Right hindlimb (tissue), 1 donor: ENCODE results near the gene KRT34.
"Not testable (repeated sequence)": the region's sequence is repeated elsewhere in the genome, so short reads cannot be mapped to it uniquely, and the experiment has no call there.

Experiments
- DNase-seq: peaks from one replicate; pipeline ENCODE4 v3.0.0-alpha.2; 2018

KRT34 gene

DNA sequence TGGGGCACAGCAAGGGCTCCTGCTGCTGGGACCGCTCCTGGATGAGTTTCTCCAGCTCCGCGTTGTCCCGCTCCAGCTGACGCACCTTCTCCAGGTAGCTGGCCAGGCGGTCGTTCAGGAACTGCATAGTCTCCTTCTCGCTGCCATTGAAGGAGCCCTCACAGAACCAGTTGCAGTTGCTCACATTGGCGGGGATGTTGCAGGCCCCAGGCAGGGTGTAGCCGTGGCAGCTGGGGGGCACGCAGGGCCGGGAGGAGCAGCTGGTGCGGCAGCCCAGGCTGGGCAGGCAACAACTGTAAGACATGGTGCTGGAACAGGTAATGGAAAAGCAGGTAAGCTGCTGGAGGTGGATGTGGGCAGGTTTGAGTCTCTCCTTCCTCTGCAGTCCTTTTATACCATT is at the start of gene KRT34:
Gene KRT34, minus strand, starts transcription at position 364 of the 400 bp plus-strand sequence. Its CDS starts 60 bp downstream, at position 304.
- not testable (repeated sequence) for DNase-seq

DNA sequence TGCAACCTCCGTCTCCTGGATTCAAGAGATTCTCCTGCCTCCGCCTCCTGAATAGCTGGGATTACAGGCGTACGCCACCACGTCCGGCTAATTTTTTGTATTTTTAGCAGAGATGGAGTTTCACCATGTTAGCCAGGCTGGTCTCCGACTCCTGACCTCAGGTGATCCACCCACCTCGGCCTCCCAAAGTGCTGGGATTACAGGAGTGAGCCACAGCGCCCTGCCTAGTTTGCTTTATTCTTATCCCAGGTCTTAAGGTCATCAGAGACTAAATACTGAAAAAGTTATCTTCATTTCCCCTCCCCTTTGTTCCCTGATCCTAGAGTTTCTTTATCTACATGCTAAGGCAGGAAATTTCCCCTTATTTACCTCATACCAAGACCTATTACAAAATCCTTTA is 48.3 kb upstream of the KRT34 start:
- DNase-seq, result not testable (repeated sequence)

- DNase-seq, result no peak
Observed at GRCh38 chr17:41429667-41430066, 47.6 kb upstream of the KRT34 start.

DNA sequence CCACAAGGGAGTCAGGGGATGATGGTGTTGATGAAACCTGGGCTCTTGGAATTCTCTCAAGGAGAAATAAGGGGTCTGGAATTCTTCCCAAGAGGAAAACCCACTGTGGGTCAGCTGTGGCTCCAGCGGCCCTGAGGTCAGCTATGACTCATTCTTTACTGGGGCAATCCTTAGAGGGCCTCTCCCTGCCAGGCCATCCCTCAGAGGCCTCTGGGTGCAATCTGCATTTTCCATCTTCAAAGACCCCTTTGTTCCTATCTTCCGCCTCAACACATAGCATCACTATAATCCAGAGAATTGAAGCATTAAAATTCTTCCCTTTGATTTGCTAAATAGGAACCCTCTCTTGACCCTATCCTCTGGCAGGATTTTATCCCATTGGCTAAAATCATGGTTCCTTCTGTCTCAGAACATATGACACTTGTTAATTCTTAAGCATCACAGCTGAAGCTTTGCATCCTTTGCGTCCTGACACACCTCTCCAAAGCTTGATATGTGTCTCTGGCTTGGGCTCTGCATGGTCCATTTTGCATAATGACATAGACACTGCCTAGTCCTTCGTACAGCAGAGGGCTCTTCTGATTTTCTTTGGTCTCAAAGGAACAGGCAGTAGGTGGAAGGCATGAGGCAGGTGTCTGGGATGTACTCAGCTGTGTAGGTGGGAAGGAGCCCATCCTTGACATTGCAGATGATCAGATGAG is 46.6 kb upstream of the KRT34 start:
- no peak for DNase-seq

GRCh38 chr17:41424111-41424635 is 42.1 kb upstream of the KRT34 start, which contains the start of gene KRT37:
KRT37 (minus strand) TSS chr17:41424585; CDS start chr17:41424523, 62 bp downstream.
- DNase-seq, result no peak

DNA sequence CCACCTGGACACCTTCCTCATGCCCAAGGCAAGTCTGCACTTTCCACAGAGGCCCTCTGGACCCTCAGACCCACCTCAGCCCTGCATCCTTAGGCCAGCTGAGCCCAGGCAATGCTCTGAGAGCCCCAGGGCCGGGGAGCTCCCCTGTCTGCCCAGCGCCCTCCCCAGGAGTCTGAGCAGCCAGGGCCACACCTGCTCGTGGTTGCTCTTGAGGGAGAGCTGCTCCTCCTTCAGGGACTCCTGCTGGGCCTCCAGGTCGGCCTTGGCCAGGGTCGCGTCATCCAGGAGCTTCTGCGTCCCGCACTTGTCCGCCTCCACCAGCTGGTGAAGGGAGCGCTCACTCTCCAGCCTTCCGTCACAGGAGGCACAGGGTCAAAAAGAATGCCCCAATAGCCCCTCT is 40.5 kb upstream of the KRT34 start:
- not testable (repeated sequence) for DNase-seq

- no peak for DNase-seq
Observed at GRCh38 chr17:41421617-41422016, 39.5 kb upstream of the KRT34 start.

- no peak for DNase-seq
Observed at GRCh38 chr17:41421116-41421515, 39.0 kb upstream of the KRT34 start.

DNA sequence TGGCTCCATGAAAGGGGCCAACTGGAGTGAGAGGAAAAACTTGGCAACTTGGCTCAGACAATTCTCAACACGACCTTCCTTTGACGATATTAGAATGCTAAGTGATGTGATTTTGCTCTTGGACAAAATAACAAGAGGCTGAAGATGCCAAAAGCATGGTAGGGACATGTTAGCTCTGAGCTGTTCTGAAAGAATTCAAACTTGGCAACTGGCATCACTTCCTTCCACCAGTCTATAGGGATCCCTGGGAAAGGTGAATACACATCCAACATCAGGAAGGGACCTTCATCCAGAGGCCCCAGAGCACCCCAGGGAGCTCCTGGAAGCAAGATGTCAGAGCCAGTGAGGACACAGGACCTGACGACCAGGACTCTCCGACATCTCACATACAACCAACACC is 38.0 kb upstream of the KRT34 start:
- DNase-seq, result no peak

DNA sequence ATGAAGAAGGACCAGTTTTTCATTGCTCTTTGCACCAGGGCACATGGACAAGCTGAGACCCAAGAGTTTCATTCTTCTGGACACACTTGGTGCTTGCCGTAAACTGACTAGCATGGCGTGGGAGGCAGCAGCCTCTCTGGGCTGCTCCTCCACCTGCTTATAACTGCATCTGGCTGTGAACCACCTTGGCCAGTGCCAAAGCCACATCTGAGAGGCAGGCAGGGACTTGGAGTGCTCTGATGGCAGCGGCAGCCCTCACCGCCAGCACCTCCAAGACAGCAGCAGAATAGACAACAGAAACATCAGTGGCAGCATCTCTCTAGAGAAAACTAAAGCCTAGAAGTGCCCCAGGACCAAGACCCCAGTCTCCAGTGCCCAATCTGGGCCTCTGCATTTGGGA is 37.6 kb upstream of the KRT34 start:
- DNase-seq, result no peak

DNA sequence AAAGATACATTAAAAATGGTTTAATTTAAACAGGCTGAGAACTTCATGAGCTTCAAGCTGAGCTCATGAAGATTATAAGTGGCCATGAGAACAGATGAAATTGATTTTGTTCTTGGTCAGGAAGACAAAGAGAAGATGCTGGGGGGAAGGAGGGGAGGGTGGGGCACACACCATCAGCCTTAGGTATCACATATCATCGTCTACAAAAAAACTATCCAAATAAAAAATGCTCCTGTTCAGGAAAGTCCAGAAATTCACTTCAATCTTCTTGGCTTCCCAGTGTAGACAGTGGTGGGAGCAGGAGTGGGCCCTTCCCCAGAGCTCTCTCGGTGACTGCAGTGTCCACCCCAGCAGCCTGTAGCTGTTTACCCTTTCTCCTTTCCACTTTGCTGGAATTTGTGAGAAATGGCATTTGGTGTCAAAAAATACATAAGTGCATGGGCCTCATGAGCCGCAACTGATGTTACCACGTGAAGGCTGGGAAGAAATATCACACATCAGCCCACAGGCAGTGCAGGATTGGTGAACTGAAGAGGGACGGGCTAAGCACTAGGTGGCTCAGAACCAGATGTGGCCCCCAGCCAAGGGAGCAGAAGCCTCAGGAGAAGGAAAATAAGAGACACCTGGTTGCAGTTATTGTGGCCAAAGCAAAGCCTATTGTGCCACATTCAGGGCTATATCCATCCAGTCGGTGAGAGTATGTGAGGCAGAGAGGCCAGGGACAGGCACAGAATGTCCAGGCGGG is 36.2 kb upstream of the KRT34 start:
- no peak for DNase-seq

DNA sequence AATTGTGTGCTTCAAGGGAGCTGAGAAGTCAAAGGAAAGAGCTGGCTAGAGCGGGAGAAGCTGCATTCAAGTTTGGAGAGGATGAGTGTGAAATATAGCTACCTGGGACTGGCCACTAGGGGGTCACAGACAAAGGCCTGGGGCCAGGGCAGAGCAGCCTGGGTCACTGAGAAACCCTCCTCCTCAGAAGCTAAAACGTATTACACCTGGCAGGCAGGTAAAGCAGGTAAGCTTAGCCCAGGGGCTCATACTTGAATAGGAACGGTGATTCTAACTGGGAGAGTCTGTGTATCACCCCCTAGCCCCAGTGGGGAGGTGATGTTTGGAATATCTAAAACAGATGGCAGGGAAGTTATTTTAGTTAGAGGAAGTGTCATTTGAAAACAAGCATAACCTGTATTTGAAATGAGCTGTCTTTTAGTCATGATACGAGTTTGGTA is 35.5 kb upstream of the KRT34 start:
- DNase-seq, result no peak

DNA sequence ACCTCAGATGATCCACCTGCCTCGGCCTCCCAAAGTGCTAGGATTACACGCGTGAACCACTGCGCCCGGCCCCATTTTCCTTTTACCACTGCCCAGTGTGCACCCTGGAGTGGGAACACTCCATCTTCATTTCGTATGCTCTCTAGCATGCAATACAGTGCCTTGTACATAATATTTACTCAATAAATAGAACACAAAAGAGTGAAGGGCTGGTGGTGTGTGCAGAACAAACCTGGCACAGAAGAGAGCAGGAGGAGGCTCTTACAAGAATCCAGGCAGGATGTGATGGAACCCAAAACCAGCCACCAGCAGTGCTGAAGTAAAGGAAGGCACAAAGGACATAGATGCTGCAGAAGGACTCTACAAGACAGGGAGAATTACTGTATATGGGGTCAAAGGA is 35.0 kb upstream of the KRT34 start:
- DNase-seq, result no peak

DNA sequence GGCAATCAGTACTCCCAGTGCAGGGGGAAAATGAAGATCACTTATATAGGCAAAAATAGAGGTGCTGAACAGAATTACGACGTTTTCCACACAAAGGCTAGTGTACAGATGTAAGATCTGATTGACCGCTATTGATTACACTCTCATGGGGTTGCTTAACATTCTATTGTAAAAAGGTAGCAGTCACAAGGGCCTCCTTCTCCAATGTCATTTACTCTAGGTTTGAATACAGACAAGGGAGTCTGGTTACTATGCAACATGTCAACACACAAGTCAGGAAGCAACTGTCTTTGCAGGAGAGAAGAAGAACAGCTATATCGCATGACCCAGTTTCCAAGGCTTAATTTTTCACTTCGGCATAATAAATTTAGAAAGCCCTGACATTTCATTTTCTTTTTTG is 34.4 kb upstream of the KRT34 start:
- DNase-seq, result no peak

DNA sequence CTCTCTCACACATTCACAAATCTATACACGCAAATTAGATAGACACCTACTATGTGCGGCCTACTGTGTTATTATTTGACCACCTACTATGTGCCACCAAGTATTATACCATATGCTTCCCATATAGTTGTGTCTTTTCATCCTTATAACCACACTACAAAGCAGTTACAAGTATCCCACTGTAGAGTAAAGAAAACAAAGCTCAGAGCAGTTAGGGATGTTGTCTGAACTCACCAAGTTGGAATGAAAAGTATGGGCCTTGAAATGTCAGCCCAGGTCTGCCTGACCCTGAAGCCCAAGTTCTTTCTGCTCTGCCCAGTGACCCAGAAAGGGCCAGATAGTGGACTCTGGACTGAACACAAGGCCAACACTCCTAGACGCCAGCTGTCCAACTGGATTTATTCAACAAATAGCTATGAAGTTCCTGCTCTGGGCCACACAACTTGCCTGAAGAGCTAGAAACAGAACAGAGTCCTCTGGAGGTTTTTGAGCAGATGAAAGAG is 33.8 kb upstream of the KRT34 start:
- DNase-seq, result no peak

DNA sequence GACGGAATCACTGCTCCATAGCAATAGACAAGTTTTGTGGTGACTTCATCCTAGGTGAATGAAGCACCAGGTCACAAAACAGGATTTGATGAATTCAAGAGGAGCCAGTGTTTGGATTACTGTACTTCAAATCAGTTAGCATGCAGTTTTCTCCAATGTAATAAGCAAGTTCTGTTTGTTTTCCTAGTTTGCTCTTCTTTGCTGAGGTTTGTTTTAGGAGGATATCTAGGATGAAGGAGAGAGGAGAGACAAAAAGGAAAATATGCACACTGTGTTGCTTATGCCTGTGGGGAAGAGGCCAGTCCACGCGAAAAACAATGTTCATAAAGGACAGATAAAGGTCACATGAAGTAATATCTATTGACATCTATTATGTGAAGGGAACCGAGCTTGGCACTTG is 33.3 kb upstream of the KRT34 start:
- DNase-seq, result no peak

- no peak for DNase-seq
Observed at GRCh38 chr17:41413982-41414381, 31.9 kb upstream of the KRT34 start.

- no peak for DNase-seq
Observed at GRCh38 chr17:41413353-41413957, 31.3 kb upstream of the KRT34 start.

- no peak for DNase-seq
Observed at GRCh38 chr17:41411072-41411840, 29.1 kb upstream of the KRT34 start.

DNA sequence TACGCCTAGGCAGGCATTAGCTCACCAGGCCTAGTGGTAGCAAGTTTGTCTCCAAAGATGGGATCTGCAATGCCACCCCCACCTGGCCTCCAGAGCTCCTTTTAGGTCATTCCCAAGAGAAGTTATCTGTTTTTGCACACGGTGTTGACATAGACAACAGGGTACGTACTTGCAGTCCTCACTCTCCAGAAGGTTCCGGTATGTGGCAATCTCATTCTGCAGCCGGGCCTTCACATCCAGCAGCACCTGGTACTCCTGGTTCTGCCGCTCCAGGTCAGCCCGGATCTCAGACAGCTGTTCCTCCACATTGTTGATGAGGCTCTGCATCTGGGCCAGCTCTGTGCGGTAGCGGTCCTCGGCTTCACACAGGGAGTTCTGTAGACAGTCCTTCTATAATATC is 25.1 kb upstream of the KRT34 start:
- no peak for DNase-seq

GRCh38 chr17:41406205-41406604 is 24.1 kb upstream of the KRT34 start:
- no peak for DNase-seq

GRCh38 chr17:41404024-41404671 is 22.0 kb upstream of the KRT34 start:
- no peak for DNase-seq
